Activated T-helper 2 cell treated with anti-CD3 and anti-CD28 coated beads, Interferon-gamma antibody, Interleukin-2, Interleukin-4, amounts not matched to agents 10 μg/mL and 5 μg/mL and 100 μg/mL, durations not matched to agents 14 hours and 24 hours and 36 hours (primary cell): ENCODE measurements around the gene NRARP. TPM values are rescaled to one million over a fixed set of nuclear protein-coding genes. Genes with fewer than 3 reads are reported as not detected.

ENCODE experiments used
- DNase-seq: peaks from one replicate; pipeline ENCODE4 v3.0.0; 2021; ENCODE audit warnings: low spot score
- H3K27ac Mint-ChIP-seq: one replicate; pipeline ENCODE4 v1.8.0; 2021; ENCODE audit warnings: mixed read lengths
- H3K27me3 Mint-ChIP-seq: one replicate; pipeline ENCODE4 v1.8.0; 2021; ENCODE audit warnings: low read depth, mixed read lengths
- H3K36me3 Mint-ChIP-seq: one replicate; pipeline ENCODE4 v1.8.0; 2021; ENCODE audit warnings: low read depth, mixed read lengths
- H3K4me1 Mint-ChIP-seq: one replicate; pipeline ENCODE4 v1.8.0; 2021; ENCODE audit warnings: low read depth, mixed read lengths
- H3K4me3 Mint-ChIP-seq: one replicate; pipeline ENCODE4 v1.8.0; 2021; ENCODE audit warnings: low read depth, mild to moderate bottlenecking, moderate library complexity, mixed read lengths
- H3K9me3 Mint-ChIP-seq: one replicate; pipeline ENCODE4 v1.8.0; 2021; ENCODE audit warnings: mixed read lengths
- intact Hi-C: fragments of 100-400 bp; cut with micrococcal nuclease; formaldehyde crosslinking; loops from one replicate; pipeline ENCODE4 v1.15.1; 2023
- total RNA-seq: library from RNA; stranded (reverse); gene quantifications from 2 replicates; pipeline ENCODE4 v1.2.3, GENCODE V29; 2022

NRARP gene
- total RNA-seq, 1 donor from 2014 or later: 9.3 TPM

DNA sequence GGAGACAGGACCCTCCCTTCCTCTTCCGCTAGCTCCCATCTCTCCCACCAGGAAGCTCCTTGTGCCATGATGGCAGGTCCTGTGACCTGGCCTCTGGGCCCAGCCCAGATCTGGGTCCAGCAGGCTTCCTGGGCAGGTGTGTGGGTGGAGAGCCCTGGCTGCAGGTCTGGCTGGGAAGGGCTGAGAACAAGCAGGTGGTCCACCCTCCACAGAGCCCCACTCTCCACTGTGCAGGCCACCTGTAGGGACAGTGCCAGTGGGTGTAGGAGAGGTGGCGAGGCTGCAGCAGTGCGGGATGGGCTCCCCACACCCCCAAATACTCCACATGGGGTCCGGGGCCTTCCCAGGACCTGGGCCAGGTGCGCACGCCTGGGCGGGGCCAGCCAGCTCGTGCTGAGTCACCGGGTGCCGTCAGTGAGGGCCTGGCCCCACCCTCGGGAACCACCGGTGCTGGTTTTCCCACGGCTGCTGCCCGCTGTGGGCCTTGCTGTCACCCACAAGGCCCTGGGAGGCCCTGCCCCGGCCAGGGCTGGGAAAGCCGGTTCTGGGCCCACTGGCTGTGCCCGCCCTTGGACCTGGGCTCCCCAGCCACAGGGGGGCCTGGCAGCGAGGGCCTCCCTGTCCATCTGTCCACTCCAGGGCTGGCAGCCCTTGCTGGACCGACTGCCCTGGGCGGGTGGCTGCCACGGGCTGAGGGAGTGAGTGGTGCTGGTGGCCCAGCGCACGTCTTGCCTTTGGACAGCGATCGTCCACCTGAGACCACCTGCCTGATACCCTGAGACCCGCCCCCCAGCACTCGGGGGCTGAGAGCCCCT lies 9.3 kb upstream of the NRARP start:
- intact Hi-C loops: no loop called here
- H3K27ac Mint-ChIP-seq: no peak overlapping the region
- H3K36me3 Mint-ChIP-seq: no peaks in the 10 kb centered on the region
- H3K27me3 Mint-ChIP-seq: no peaks in the 10 kb centered on the region
- no peak for DNase-seq
- H3K4me1 Mint-ChIP-seq: no peaks in the 10 kb centered on the region
- H3K4me3 Mint-ChIP-seq: no peak overlapping the region
- no peaks in the 10 kb centered on the region for H3K9me3 Mint-ChIP-seq

DNA sequence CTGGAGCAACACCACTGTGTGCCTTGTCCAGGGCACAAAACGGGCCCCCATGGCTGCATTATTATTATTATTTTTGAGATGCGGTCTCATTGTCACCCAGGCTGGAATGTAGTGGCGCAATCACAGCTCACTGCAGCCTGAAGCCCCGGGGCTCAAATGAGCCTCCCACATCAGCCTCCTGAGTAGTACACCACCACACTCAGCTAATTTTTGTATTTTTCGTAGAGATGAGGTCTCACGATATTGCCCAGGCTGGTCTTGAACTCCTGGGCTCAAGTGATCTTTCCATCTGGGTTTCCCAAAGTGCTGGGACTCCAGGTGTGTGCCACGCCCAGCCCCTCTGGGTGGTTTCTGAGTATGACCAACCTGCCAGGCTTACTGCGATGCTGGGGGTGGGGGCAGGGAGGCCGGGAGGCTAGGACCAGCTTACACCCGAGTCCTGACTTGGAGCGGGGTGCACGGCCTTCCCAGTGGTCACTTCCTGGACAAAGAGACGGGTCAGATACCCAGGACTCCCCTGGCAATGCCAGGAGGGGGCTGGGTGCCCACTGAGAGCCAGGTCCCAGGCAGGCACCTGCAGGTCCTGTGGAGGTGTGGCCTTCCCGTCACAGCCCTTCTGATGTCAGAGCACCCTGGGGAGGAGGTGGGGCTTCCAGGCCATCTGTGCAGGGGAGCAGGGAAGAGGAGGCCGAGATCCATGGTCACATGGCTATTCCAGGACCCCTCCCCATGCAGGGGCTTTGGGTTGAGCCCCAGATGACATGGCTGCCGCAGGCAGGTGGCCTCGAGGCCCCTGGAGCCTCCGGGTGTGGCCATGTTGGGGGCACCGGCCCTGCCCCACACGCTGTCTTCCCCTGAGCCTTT lies 8.3 kb upstream of the NRARP start:
- Mint-ChIP-seq H3K4me3 (no peak overlapping the region), H3K27ac (no peak overlapping the region), H3K27me3 (no peaks in the 10 kb centered on the region), H3K4me1 (peaks cover 2% of the 10 kb centered on the region), H3K9me3 (no peaks in the 10 kb centered on the region), H3K36me3 (no peaks in the 10 kb centered on the region)
- intact Hi-C loops: no loop called here
- DNase-seq: no peak

DNA sequence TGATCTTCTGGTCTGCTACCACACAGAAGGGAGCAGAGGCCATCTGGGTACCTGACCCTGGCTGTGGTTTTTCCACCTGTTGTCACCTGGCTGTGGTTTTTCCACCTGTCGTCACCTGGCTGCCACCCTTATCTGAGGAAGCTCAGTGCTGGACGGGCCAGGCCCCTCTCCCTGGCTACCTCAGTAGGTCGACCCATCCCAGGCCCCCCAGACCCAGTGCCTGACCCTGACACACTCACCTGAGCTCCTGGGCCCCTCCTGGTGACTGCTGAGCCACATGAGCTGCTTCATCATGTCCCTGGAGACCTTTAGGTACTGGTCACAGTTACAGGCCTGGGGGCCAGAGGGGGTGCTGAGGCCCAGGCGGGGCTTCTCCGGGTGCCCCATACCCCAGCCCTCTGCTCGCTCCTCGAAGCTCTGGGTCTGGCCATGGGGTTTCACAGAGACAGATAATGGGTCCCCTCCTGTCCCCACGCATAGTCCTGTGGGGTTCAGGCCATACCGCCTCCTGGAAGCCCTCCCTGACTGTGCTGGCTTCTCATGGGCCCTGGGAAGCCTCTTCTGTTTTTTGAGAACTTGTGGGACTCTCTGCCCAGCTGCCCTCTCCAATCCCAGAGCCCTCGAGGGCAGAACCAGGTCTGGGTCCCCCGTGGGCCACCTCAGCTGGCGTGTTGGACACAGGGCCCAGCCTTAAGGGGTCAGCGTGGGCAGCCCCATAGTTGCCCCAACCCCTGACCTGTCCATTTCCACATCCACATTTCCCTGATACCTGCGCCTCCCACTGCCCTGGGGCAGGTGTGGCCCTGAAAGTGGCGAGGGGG lies 7.5 kb upstream of the NRARP start:
- H3K36me3 Mint-ChIP-seq: no peaks in the 10 kb centered on the region
- intact Hi-C loops: no loop called here
- peaks cover 4% of the 10 kb centered on the region for H3K4me1 Mint-ChIP-seq
- no peaks in the 10 kb centered on the region for H3K9me3 Mint-ChIP-seq
- H3K27me3 Mint-ChIP-seq: no peaks in the 10 kb centered on the region
- no peak overlapping the region for H3K4me3 Mint-ChIP-seq
- no peak overlapping the region for H3K27ac Mint-ChIP-seq
- no peak for DNase-seq

DNA sequence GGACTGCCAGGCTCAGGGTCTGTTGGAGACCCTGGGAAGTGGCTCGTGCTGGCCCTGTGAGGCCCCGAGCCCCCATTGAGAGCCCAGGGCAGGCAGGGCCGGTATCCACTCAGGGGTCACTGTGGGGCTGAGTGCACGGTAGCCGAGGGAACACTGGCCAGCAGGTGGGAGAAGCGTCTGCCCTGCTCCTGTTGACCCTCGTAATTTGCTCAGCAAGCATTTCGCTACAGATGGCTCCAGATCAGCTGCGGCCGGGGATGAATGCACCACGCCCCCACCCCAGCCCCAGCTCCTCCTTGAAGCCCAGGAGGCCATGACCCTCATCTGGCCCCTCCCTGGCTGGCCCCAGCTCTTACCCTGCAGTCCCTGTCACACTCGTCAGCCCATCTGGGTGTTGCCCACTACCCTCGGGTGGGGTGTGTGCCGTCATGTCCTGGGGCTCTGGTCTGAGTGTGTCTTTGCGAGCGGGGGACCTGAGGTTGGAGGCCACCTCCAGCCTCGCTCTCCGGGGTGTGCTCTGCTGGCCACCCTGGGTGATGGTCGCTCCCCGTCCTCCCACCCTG lies 6.1 kb upstream of the NRARP start:
- Mint-ChIP-seq H3K36me3 (no peaks in the 10 kb centered on the region), H3K4me3 (no peak overlapping the region), H3K4me1 (peaks cover 4% of the 10 kb centered on the region), H3K27ac (no peak overlapping the region), H3K27me3 (no peaks in the 10 kb centered on the region), H3K9me3 (no peaks in the 10 kb centered on the region)
- intact Hi-C loops: no loop called here
- no peak for DNase-seq

DNA sequence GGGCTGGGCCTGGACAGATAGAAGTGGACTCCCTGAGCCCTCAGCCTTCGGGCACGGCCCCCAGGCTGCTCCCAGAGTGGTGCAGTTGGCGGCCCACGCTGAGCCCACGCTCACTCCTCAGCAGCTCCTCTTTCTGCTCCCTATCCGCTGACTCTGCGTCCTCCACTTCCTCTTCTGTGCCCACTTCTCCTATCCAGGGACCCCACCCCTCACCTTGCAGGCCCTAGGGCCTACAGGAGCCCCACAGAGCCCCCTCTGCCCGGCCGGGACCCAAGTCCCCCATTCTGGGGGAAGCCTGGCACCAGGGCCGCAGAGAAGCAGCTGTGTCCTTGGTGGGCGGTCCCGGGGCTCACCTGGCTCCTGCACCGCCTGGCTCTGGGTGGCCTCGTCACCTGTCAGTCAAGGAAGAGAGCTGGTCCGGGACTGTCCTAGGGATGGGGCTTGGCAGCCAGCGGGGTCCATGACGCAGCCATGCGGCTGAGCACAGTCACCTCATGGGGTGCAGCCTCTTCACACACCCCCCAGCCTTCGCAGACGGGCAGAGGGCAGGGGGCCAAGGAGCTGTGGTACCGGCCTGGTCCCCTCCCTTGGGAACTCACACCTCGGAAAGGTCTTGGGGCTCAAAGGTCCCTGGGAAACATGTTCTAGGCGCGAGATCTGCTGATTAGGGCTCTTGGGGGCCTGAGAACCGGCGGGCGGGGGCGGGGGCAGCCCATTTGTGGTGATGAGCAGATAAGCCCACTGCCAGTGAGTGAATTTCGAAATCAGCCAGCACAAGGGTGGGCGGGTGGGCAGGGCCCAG lies 5.4 kb upstream of the NRARP start:
- H3K4me3 Mint-ChIP-seq: no peak overlapping the region
- intact Hi-C loops: no loop called here

DNA sequence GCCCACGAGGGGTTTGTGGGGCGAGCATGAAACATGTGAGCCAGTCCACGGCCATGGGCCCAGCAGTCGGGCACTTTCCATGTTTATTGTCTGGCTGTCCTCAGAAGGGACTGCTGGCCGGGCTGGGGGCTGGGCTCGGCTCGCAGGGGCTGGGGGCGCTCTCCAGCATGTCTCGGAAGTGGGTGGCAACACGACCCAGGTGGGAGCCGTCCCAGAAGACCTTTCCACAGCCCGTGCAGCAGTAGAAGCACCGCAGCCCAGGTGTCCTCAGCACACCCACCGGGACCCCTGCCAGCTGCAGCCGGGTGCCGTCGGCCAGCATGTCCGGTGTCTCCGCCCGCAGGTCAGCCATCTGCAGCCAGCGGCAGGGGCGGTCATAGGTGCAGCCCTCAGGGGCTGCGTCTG lies 4.8 kb upstream of the NRARP start:
- H3K9me3 Mint-ChIP-seq: no peaks in the 10 kb centered on the region
- no peak overlapping the region for H3K4me3 Mint-ChIP-seq
- intact Hi-C loops: no loop called here
- H3K27ac Mint-ChIP-seq: no peak overlapping the region
- no peaks in the 10 kb centered on the region for H3K27me3 Mint-ChIP-seq
- H3K4me1 Mint-ChIP-seq: peaks cover 4% of the 10 kb centered on the region
- H3K36me3 Mint-ChIP-seq: no peaks in the 10 kb centered on the region
- no peak for DNase-seq

More for the DNA sequence above, 5.4 kb upstream of the NRARP start:
- Mint-ChIP-seq H3K4me1 (peaks cover 4% of the 10 kb centered on the region), H3K36me3 (no peaks in the 10 kb centered on the region), H3K27ac (no peak overlapping the region), H3K9me3 (no peaks in the 10 kb centered on the region), H3K27me3 (no peaks in the 10 kb centered on the region)
- no peak for DNase-seq

DNA sequence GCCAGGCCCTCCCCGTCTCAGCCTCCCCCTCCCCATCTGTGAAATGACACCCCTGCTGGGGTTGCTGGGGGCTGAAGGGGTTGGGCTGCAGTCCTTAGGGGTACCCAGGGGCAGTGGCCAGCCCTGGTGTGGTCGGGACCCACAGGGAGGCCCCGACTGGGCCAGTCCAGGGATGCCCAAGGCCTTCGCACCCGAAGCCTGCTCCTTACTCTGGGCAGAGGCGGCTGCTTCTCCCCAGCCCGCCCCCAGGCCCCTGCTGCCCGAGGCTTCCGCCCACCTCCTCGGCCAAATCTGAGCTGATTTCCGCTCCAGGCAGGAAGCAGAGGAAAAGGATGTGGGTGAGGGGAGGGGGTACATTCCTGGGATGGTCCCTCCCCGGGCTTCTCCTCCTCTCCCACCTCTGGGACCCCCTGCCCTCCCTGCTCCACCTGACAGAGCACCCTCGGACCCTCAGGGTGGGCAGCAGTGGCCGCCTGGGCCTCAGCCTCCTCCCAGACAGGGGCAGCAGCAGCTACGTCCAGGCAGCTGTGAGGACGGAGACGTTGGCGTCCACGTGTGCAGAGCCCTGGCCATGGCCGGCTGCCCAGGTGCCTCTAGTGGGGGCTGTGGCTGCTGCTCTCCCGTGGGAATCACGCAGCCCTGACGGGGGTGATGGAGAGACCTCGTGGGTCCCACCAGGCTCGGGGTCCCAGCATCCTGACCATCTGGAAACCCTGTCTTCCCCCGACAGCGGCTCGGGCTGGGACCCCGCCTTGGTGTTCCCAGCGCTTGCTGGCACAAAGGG lies 4.2 kb upstream of the NRARP start:
- Mint-ChIP-seq H3K27me3 (no peaks in the 10 kb centered on the region), H3K4me3 (no peak overlapping the region), H3K27ac (no peak overlapping the region), H3K36me3 (no peaks in the 10 kb centered on the region), H3K4me1 (peaks cover 4% of the 10 kb centered on the region), H3K9me3 (no peaks in the 10 kb centered on the region)
- DNase-seq: no peak
- intact Hi-C loops: no loop called here

DNA sequence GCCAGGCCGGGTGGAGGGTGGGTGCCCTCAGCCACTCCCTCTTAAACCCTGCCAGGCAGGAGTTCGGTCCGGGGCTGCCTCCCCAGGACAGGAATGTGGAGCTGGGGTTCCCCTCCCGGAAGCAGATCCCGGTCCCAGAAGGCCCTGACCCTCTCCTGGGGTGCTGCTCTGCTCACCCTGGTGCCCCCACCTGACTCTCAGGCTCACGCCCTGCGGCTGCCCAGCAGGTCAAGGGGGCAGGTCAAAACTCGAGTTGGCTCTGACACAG lies 3.7 kb upstream of the NRARP start:
- Mint-ChIP-seq H3K27ac (no peak overlapping the region), H3K4me3 (no peak overlapping the region), H3K36me3 (no peaks in the 10 kb centered on the region), H3K4me1 (peaks cover 4% of the 10 kb centered on the region), H3K27me3 (peaks cover 1% of the 10 kb centered on the region), H3K9me3 (no peaks in the 10 kb centered on the region)
- DNase-seq: no peak
- intact Hi-C loops: no loop called here

DNA sequence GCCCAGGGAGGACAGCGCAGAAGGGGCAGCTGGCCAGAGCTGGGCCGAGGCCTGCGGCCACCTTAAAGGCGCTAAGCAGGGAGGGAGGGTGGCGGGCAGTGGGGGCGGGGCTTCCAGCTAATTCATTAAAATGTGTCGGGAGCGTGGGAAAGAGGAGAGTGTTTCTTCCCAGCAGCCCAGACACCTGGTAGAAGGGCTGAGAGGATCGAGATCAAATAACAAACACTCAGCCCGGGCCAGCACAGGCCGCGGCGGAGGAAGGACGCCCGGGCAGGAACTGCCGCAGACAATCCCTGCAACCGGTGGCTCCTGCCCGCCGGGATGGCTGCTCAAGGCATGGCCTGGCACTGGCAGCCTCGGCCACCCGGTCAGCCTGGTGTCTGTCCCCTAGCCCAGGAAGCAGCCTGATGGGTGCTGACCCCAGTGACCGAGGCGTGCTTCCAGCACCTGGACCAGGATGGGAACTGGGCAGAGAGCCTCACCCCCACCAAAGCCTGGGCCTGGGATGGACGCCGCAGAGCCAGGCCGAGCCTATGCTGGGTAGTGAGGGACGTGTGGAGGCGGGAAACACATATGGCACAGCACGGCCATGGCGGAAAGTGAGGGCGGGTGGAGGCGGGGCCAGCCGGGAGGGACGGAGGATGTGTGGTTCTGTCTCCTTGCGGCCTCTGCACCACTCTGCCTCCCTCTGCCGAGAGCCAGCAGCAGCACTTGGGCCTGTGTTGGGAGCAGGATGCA lies 3.2 kb upstream of the NRARP start:
- H3K27me3 Mint-ChIP-seq: peaks cover 3% of the 10 kb centered on the region
- peak overlapping the region; percentile 5 for H3K4me3 Mint-ChIP-seq
- intact Hi-C loops: no loop called here
- peaks cover 4% of the 10 kb centered on the region for H3K4me1 Mint-ChIP-seq
- no peaks in the 10 kb centered on the region for H3K9me3 Mint-ChIP-seq
- peak overlapping the region; percentile 46 for H3K27ac Mint-ChIP-seq
- no peaks in the 10 kb centered on the region for H3K36me3 Mint-ChIP-seq
- DNase-seq: peak; percentile 60

DNA sequence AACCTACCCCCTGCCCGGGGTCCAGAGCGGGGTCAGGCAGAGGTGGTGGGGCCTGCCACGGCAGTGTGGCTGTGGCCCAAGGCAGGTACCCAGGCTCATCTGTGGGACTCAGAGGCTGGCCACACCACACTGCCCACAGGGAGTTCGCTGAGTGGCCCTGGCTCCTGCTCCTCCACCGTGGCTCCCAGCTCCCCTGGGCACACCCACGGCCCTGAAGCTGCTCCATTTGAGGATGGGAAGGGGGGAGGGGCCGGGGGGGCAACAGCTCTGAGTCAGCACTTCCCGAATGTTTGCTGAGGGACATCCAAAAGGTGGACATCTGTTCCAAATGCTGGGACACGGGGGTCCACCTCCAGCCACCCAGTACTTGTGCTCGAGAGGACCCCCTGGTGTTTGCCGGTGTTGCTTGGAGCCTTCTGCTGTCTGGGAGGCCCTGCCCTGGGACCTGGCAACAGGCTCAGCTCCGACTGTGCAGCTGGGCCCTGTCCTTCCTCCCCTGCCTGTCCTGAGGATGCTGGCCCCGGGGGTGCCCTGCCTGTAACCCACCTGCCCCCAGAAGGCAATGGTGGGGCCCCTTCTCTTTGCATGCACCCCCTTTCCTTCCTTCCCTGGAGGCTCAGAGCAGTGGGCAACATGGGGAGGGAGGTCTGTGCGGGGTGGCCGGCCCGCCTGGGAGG lies 2.5 kb upstream of the NRARP start:
- intact Hi-C loops: no loop called here
- no peak for DNase-seq
- no peak overlapping the region for H3K27ac Mint-ChIP-seq
- no peak overlapping the region for H3K4me3 Mint-ChIP-seq
- H3K36me3 Mint-ChIP-seq: no peaks in the 10 kb centered on the region
- H3K4me1 Mint-ChIP-seq: peaks cover 8% of the 10 kb centered on the region
- H3K27me3 Mint-ChIP-seq: peaks cover 8% of the 10 kb centered on the region
- H3K9me3 Mint-ChIP-seq: no peaks in the 10 kb centered on the region
